GM12878 (cell line): ENCODE measurements around the gene FCN2. TPM values are rescaled to one million over a fixed set of nuclear protein-coding genes. Genes with fewer than 3 reads are reported as not detected.
A peak's percentile ranks its signal among the peaks of the same experiment; 100 is the strongest.

Source experiments
- BCL11A ChIP-seq: IDR thresholded peaks from 2 replicates; pipeline ENCODE4 v1.6.1; 2011; ENCODE audit warnings: low read depth, low read length
- ETV6 ChIP-seq, 2 experiments: fragments of 450-650 bp in 1 of 2; IDR thresholded peaks in 1 of 2; conservative IDR thresholded peaks in 1 of 2; 2 replicates each; pipeline ENCODE4 v1.6.1; 2014; ENCODE audit warnings: antibody characterized with exemption in 1 of 2, borderline replicate concordance in 1 of 2, low read depth in 1 of 2, mild to moderate bottlenecking in 1 of 2, moderate library complexity in 1 of 2
- GABPA ChIP-seq: IDR thresholded peaks from 2 replicates; pipeline ENCODE4 v1.6.1; 2014; ENCODE audit warnings: antibody characterized with exemption, low read depth, mild to moderate bottlenecking, inconsistent platforms
- HCFC1 ChIP-seq: fragments of 150-350 bp; IDR thresholded peaks from 2 replicates; pipeline ENCODE4 v1.6.1; 2014; ENCODE audit warnings: low read length
- HDGF ChIP-seq: fragments of 450-650 bp; IDR thresholded peaks from 2 replicates; pipeline ENCODE4 v1.6.1; 2016; ENCODE audit warnings: antibody characterized with exemption
- MYB ChIP-seq: fragments of 150-350 bp; IDR thresholded peaks from 2 replicates; pipeline ENCODE4 v1.6.1; 2014; ENCODE audit warnings: mild to moderate bottlenecking, low read depth, low read length, borderline replicate concordance
- NFYA ChIP-seq: IDR thresholded peaks from 2 replicates; pipeline ENCODE4 v1.6.1; 2011; ENCODE audit warnings: low read depth, mild to moderate bottlenecking, low read length, improper control_type of control experiment, borderline replicate concordance
- NFYB ChIP-seq: IDR thresholded peaks from 2 replicates; pipeline ENCODE4 v1.6.1; 2011; ENCODE audit warnings: low read depth, mild to moderate bottlenecking, low read length, improper control_type of control experiment, moderate library complexity; ENCODE audit not compliant: insufficient read depth
- RCOR1 ChIP-seq: conservative IDR thresholded peaks from 2 replicates; pipeline ENCODE4 v1.6.1; 2012; ENCODE audit warnings: low read depth, low read length, improper control_type of control experiment
- SMAD5 ChIP-seq: IDR thresholded peaks from 2 replicates; pipeline ENCODE4 v1.6.1; 2016; ENCODE audit warnings: antibody characterized with exemption, low read depth
- STAT3 ChIP-seq: IDR thresholded peaks from 2 replicates; pipeline ENCODE4 v1.6.1; 2011; ENCODE audit warnings: low read depth, low read length, improper control_type of control experiment
- TAF1 ChIP-seq: IDR thresholded peaks from 2 replicates; pipeline ENCODE4 v1.6.1; 2011; ENCODE audit warnings: mild to moderate bottlenecking, low read depth, low read length, borderline replicate concordance
- ZBED1 ChIP-seq: IDR thresholded peaks from 2 replicates; pipeline ENCODE4 v1.6.1; 2016; ENCODE audit warnings: borderline replicate concordance
- ZNF24 ChIP-seq: fragments of 450-650 bp; IDR thresholded peaks from 2 replicates; pipeline ENCODE4 v1.6.1; 2017; ENCODE audit warnings: antibody characterized with exemption, mild to moderate bottlenecking
- polyA plus RNA-seq, 11 experiments: library from polyadenylated mRNA; depleted of rRNA in 4 of 11; unstranded in 6 of 11; stranded (reverse) in 5 of 11; fragments of >200 nt; fragmentation: Nextera tagmentation in 4 of 11; fragmentation: Illumina TruSeq in 1 of 11; extraction: Ambion mirVana in 4 of 11; extraction: Trizol in 1 of 11; gene quantifications; 1 replicate in 1 of 11; 2 replicates in 10 of 11; pipeline versions ENCODE4 v1.2.1 to v1.2.3, GENCODE V29; 2011 to 2016; ENCODE audit warnings: inconsistent platforms in 2 of 11, missing spikeins in 2 of 11, low read depth in 1 of 11
- total RNA-seq, 4 experiments: library from RNA; depleted of rRNA in 3 of 4; stranded (reverse); fragments of >200 nt in 3 of 4; fragmentation: Illumina TruSeq in 1 of 4; extraction: Trizol in 1 of 4; gene quantifications; 2 replicates each; pipeline versions ENCODE4 v1.2.1 to v1.2.3, GENCODE V29; 2013 to 2021
- TF ChIP-seq, protein P1 (sequence below): IDR thresholded peaks from 2 replicates; pipeline ENCODE4 v1.6.1; 2011; ENCODE audit warnings: low read depth, low read length, improper control_type of control experiment, borderline replicate concordance
- TF ChIP-seq, protein P2 (sequence below): fragments of 450-650 bp; IDR thresholded peaks from 2 replicates; pipeline ENCODE4 v1.6.1; 2017; ENCODE audit warnings: antibody characterized with exemption, mild to moderate bottlenecking, moderate library complexity
- TF ChIP-seq, protein P3 (sequence below), 3 experiments: IDR thresholded peaks in 2 of 3; conservative IDR thresholded peaks in 1 of 3; 2 replicates each; pipeline ENCODE4 v1.5.1; 2011; ENCODE audit warnings: low read depth in 3 of 3, low read length in 3 of 3, mild to moderate bottlenecking in 3 of 3, control low read depth in 2 of 3, moderate library complexity in 2 of 3, inconsistent platforms in 1 of 3, mixed read lengths in 1 of 3; ENCODE audit not compliant: control insufficient read depth in 2 of 3, insufficient read depth in 1 of 3; ENCODE audit errors: extremely low read depth in 1 of 3
- TF ChIP-seq, protein P4 (sequence below): fragments of 150-350 bp; IDR thresholded peaks from 2 replicates; pipeline ENCODE4 v1.6.1; 2016; ENCODE audit warnings: low read depth, low read length
- TF ChIP-seq, protein P5 (sequence below): IDR thresholded peaks from 2 replicates; pipeline ENCODE4 v1.6.1; 2012; ENCODE audit warnings: low read depth, low read length, improper control_type of control experiment

The FCN2 gene
- total and polyA plus RNA-seq, 10 of the 15 experiments (the other 5 are each of a cell fraction or from before 2014, with no cell fraction given) = not detected

DNA sequence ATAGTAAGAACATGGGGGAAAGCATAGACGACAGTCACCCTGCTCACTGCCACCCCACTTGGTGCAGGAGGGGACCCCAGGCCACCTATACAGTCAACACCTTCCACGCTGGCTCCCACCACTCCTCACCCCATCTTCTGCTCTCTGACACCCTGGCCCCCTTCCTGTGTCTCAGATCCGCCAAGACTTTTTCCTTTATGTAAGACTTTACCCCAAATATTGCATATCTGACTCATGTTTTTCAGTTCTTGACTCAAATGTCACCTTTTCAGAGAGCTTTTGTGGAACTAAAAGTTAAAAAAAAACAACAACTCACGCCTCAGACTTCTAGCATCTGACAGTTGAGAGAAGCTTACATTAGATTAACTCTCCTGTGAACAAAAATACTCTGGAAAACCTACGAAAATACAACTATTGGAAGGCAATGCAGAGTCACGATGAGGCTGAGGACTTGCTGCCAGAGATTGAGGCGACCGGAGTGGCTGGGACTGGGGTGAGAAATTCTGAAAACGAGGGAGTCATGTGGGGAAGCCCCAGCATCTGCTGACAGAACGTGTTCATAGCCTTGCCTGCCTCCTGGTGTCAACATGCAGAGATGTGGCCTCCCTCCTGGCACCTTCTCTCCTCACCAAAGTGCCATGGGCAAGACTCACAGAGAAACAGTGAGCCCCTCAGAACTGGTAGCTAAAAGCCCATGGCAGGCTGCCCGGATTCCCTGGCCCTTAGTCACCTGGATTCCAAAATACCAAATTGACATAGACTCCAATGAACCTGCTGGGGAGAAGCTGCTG is 22.4 kb upstream of the FCN2 start (continued):
- TF ChIP-seq TAF1 (no peak; the same call in 1 of the 2 replicates), BCL11A (peak; percentile 93), SMAD5 (no peak), ZBED1 (peak; percentile 75), ZNF24 (no peak), GABPA (no peak), ETV6 (conservative IDR thresholded peaks at IDR 0.05 in 1 of 2, IDR thresholded peaks at IDR 0.05 in 1 of 2; ENCODE audit: borderline replicate concordance in 1 of 2, low read depth in 1 of 2) (peak in 1 of 2 experiments; percentile 80; a peak in 1 of 4 replicates), STAT3 (no peak), NFYB (no peak), MYB (no peak), RCOR1 (no peak), NFYA (no peak), HDGF (no peak), HCFC1 (no peak)
- TF ChIP-seq, protein P1, sequence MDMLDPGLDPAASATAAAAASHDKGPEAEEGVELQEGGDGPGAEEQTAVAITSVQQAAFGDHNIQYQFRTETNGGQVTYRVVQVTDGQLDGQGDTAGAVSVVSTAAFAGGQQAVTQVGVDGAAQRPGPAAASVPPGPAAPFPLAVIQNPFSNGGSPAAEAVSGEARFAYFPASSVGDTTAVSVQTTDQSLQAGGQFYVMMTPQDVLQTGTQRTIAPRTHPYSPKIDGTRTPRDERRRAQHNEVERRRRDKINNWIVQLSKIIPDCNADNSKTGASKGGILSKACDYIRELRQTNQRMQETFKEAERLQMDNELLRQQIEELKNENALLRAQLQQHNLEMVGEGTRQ = no peak
- TF ChIP-seq, protein P2, sequence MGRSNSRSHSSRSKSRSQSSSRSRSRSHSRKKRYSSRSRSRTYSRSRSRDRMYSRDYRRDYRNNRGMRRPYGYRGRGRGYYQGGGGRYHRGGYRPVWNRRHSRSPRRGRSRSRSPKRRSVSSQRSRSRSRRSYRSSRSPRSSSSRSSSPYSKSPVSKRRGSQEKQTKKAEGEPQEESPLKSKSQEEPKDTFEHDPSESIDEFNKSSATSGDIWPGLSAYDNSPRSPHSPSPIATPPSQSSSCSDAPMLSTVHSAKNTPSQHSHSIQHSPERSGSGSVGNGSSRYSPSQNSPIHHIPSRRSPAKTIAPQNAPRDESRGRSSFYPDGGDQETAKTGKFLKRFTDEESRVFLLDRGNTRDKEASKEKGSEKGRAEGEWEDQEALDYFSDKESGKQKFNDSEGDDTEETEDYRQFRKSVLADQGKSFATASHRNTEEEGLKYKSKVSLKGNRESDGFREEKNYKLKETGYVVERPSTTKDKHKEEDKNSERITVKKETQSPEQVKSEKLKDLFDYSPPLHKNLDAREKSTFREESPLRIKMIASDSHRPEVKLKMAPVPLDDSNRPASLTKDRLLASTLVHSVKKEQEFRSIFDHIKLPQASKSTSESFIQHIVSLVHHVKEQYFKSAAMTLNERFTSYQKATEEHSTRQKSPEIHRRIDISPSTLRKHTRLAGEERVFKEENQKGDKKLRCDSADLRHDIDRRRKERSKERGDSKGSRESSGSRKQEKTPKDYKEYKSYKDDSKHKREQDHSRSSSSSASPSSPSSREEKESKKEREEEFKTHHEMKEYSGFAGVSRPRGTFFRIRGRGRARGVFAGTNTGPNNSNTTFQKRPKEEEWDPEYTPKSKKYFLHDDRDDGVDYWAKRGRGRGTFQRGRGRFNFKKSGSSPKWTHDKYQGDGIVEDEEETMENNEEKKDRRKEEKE = no peak
- TF ChIP-seq, protein P3, sequence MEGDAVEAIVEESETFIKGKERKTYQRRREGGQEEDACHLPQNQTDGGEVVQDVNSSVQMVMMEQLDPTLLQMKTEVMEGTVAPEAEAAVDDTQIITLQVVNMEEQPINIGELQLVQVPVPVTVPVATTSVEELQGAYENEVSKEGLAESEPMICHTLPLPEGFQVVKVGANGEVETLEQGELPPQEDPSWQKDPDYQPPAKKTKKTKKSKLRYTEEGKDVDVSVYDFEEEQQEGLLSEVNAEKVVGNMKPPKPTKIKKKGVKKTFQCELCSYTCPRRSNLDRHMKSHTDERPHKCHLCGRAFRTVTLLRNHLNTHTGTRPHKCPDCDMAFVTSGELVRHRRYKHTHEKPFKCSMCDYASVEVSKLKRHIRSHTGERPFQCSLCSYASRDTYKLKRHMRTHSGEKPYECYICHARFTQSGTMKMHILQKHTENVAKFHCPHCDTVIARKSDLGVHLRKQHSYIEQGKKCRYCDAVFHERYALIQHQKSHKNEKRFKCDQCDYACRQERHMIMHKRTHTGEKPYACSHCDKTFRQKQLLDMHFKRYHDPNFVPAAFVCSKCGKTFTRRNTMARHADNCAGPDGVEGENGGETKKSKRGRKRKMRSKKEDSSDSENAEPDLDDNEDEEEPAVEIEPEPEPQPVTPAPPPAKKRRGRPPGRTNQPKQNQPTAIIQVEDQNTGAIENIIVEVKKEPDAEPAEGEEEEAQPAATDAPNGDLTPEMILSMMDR (IDR thresholded peaks at IDR 0.05 in 2 of 3, conservative IDR thresholded peaks at IDR 0.05 in 1 of 3; ENCODE audit: control insufficient read depth in 2 of 3, extremely low read depth in 1 of 3, insufficient read depth in 1 of 3, low read depth in 3 of 3, low read length in 3 of 3) = peak; percentile 54 to 64 (median 57); a peak in 5 of 6 replicates
- TF ChIP-seq, protein P4, sequence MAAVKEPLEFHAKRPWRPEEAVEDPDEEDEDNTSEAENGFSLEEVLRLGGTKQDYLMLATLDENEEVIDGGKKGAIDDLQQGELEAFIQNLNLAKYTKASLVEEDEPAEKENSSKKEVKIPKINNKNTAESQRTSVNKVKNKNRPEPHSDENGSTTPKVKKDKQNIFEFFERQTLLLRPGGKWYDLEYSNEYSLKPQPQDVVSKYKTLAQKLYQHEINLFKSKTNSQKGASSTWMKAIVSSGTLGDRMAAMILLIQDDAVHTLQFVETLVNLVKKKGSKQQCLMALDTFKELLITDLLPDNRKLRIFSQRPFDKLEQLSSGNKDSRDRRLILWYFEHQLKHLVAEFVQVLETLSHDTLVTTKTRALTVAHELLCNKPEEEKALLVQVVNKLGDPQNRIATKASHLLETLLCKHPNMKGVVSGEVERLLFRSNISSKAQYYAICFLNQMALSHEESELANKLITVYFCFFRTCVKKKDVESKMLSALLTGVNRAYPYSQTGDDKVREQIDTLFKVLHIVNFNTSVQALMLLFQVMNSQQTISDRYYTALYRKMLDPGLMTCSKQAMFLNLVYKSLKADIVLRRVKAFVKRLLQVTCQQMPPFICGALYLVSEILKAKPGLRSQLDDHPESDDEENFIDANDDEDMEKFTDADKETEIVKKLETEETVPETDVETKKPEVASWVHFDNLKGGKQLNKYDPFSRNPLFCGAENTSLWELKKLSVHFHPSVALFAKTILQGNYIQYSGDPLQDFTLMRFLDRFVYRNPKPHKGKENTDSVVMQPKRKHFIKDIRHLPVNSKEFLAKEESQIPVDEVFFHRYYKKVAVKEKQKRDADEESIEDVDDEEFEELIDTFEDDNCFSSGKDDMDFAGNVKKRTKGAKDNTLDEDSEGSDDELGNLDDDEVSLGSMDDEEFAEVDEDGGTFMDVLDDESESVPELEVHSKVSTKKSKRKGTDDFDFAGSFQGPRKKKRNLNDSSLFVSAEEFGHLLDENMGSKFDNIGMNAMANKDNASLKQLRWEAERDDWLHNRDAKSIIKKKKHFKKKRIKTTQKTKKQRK = no peak
- TF ChIP-seq, protein P5, sequence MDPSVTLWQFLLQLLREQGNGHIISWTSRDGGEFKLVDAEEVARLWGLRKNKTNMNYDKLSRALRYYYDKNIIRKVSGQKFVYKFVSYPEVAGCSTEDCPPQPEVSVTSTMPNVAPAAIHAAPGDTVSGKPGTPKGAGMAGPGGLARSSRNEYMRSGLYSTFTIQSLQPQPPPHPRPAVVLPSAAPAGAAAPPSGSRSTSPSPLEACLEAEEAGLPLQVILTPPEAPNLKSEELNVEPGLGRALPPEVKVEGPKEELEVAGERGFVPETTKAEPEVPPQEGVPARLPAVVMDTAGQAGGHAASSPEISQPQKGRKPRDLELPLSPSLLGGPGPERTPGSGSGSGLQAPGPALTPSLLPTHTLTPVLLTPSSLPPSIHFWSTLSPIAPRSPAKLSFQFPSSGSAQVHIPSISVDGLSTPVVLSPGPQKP = no peak
